HG03097 (cell line): ENCODE measurements around the gene KRTAP21-2.
"Not testable (repeated sequence)": the region's sequence is repeated elsewhere in the genome, so short reads cannot be mapped to it uniquely, and the experiment has no call there.

ENCODE experiments used
- ATAC-seq: cut with Tn5 transposase; IDR thresholded peaks from one replicate; pipeline ENCODE4 v1.9.1; 2021; ENCODE audit not compliant: unreplicated experiment, low FRiP score

KRTAP21-2 gene

GRCh38 chr21:30747159-30747558, at the start of gene KRTAP21-2:
Gene KRTAP21-2, minus strand, starts transcription at chr21:30747259. Its CDS starts 57 bp downstream, at chr21:30747202.
- no peak for ATAC-seq

DNA sequence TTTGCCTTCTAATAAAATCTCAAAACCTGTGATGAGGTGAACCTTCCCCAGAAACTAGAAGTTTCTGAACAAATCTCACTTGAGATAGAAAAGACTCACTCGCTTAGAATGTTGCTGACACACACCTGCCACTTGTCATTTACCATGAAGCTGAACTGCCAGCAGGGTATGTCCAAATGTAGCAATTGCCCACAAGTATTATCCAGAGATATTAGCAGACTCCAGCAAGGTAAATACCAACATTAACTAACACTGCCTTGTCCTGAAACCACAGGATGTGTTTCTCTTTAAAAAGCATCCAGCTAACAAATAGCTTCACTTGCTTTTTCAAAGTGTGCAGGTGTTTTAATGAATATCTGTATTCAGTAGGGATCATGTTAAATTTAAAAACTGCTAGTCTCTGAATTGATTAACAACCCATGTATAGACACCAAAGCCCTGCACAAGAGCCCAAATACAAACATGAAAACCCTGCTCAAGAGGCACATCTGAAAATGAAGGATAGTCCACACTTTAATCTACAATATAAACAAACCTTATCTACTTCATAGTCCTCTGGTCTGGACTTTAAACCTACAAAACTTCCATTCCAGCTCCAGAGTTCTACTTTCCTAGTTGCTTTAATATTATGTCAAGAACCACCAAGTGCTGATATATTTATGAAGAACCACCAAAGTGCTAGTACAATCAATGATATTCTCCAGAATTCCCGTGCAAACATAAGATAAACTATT, 46.7 kb upstream of the KRTAP21-2 start:
- no peak for ATAC-seq

DNA sequence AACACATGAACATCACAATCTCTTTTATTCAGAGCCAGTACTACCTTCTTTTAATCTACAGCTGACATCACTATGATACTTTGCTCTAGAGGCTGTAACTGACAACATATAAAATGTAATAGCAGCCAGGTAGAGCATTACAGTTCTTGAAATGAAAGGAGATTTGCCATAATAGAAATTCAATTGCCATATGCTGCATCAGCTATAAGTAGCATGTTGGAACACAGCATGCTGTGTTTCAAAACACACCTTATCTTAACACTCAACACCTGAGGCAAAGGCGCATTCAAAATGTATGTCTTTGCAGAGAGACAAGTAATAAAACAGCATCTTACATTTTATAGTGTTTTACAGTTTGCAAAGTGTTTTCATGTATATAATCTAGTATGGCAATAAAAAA, 32.2 kb upstream of the KRTAP21-2 start:
- no peak for ATAC-seq

GRCh38 chr21:30769724-30770431, 22.8 kb upstream of the KRTAP21-2 start:
- no peak for ATAC-seq

DNA sequence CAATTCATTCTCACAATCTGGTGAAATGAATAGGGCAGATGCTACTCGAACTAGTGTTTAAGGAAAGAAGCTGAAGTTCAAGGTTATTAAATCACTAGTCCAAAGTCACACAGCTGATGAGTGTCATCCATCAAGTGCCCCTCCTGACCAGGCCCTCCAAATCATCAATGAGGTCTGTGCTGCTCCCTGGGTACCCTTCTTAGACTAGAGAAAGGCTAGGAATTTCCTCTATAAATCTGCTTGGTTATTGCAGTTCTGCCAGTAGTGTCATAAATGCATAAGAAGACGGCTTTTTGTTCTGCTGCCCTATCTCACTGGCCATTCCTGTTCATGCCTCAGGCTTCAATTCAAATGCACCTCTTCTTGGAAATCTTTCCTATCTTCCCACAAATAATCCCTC, 13.7 kb upstream of the KRTAP21-2 start:
- ATAC-seq: no peak

DNA sequence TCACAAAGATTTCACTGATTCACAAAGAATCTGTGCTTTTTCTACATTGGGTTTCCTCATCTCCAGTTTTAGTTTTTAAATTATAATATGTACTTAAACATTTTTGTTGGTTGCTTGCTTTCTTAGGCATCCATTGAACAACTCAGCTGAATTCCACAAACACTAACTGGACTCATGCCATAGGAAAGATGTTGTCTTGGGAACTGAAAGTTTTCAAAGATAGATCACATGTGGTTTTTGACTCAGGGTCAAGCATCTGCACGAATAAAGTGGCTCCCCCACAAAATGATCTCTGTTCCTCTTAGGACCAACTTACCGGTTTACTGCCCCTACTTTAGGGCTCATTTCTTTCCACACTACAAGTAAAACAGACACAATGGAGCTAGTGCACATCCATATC, 11.2 kb upstream of the KRTAP21-2 start:
- ATAC-seq: no peak

GRCh38 chr21:30755328-30755727, 8.3 kb upstream of the KRTAP21-2 start, which contains the start of gene KRTAP21-1:
Gene KRTAP21-1, minus strand, starts transcription at chr21:30755428. Its CDS starts 50 bp downstream, at chr21:30755378.
- ATAC-seq: not testable (repeated sequence)

GRCh38 chr21:30740462-30740861, 6.6 kb downstream of the KRTAP21-2 start:
- no peak for ATAC-seq

GRCh38 chr21:30733026-30733425, 14.0 kb downstream of the KRTAP21-2 start:
- ATAC-seq: no peak

DNA sequence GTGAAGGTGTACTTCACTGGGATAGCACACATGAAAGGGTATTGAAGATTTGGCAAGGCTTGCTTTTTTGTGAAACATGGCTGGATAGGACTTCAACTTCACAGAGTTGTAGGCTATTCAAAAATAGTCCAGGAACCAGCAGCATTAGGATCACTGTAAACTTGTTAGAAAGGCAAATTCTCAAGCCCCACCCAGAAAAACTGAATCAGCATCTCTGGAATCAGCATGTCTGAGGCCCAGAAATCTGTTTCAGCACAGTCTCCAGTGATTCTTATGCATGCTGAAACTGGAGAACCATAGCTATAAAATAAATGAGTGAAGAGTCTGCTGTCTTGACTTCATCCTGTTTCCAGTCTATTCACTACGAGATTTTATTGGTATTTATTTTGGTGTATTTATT, 20.3 kb downstream of the KRTAP21-2 start:
- no peak for ATAC-seq

- no peak for ATAC-seq
Measured at GRCh38 chr21:30719401-30719800, 27.7 kb downstream of the KRTAP21-2 start.

DNA sequence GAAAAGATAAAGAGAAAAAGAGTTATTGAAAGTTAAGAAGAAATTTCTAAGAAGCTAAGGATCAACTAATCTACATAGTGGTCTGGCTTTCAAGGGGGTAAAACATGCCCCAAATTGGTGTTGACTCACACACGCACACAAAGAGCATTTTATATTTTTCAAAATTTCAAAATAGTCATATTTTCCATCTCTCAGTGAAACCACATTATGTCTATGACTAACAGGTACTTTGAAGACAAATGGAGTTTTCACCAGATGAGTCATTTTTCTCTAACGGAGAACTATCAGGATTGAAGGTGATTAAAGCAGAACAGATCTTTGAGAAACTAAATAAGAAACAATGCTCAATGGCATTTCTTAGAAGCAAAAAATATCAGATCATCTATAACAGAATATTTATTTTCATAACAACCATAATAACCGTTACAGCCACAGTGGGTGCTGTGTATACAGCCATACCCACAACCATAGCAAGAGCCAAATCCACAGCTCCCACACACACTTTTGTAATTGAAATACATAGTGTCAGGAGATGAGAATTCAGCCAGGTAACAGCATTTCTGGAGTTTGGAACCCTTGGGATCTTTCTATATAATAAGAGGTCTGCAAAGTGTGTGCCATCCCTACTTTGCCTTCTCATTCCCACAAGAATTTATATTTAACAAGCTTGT, 28.7 kb downstream of the KRTAP21-2 start, which contains the start of gene KRTAP21-3:
KRTAP21-3 (minus strand) TSS at position 539 of the 671 bp plus-strand sequence; CDS start at position 521, 18 bp downstream.
- ATAC-seq: no peak

GRCh38 chr21:30717105-30717504, 30.0 kb downstream of the KRTAP21-2 start:
- no peak for ATAC-seq

GRCh38 chr21:30714946-30715345, 32.1 kb downstream of the KRTAP21-2 start:
- ATAC-seq: no peak

GRCh38 chr21:30714456-30714855, 32.6 kb downstream of the KRTAP21-2 start:
- no peak for ATAC-seq

DNA sequence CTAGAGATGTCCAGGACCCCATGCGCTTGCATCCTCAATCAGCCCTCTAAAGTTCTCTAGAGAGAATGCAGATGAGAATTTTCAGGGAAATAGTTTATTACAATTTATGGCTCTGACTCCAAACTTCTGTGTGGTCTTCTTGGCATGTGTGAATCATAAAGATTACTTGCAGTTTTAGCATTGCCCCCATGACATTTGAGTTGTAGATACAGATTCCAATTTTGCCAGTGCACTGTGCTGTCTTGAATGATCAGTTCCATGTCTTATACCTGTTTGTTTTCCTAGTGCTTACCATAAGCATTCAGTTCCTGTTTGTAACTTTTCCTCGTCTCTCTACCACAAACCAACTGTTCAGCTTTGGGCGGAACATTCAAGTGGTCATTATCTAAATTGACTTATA, 33.3 kb downstream of the KRTAP21-2 start:
- no peak for ATAC-seq

DNA sequence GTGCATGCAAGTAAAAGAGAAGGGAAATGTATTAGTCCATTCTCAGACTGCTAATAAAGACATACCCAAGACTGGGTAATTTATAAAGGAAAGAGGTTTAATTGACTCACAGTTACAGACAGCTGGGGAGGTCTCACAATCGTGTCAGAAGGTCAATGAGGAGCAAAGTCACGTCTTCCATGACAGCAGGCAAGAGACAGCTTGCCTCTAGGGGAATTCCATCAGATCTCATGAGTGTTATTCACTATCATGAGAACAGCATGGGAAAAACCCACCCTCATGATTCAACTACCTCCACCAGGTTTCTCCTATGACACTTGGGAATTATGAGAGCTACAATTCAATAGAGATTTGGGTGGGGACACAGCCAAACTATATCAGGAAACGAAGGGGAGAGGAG, 36.6 kb downstream of the KRTAP21-2 start:
- ATAC-seq: no peak

GRCh38 chr21:30707409-30707808, 39.6 kb downstream of the KRTAP21-2 start:
- ATAC-seq: no peak
